Measurements from ENCODE around the gene EHMT1.

EHMT1 gene

DNA sequence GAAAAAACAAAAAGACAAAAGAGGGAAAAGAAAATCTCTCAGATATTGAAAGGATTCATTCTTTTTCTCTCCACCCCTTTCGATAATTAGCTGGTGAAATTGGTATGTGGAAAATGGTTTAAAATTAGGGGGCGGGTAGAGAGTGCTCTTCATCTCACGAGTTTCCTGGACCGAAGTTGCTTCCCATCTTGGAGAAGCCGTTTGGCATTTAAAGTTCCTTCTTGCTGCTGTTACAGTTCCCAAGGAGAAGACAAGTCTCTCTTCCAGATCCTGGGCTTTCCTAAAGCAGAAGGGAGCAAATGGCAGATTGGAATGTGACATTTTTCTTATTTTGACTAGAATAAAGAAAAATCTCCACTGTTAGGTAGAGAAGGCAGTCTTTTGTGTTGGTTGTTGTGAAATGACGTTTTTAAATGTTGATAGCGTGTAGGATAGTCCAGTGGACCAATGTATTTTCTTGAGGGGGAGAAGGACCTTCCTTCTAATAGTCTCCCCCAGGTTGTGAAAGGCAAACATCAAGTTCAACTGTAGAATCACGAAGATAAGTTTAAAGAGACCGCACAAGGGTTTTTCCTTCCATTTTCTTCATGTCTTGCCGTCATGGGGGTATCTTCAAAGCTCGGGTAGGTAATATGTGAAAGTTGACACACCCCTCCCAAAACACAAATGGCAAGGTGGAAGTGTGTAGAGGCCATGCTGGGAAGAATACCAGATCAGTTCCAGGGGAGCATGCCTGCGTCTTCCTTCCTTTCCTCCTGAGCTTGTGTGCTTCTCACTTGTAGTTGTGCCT lies 77.5 kb downstream of the EHMT1 start:
- no peaks in the 10 kb centered on the region for H3K36me3 ChIP-seq (replicated peaks)

DNA sequence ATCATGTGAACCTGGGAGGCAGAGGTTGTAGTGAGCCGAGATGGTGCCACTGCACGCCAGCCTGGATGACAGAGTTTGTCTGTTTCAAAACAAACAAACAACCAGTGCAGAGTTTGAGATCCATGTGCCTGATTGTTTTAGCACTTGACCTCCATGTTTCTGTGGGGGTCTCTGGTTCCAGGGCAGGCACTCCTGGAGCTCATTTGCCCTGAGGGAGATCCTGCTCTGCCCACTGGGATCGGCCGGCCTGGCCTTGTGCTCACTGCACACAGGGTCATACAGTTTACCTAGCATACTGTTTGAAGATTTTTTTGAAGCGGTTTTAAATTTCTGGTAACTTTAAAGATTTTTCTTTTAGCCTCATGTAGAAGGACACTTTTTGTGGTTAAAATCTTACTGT lies 78.4 kb downstream of the EHMT1 start:
- Histone ChIP-seq H3K4me3 (no peak overlapping the region), H3K9me3 (peaks cover 1% of the 10 kb centered on the region), H3K27me3 (ENCODE audit: low read depth) (no peaks in the 10 kb centered on the region), H3K4me1 (peaks cover 2% of the 10 kb centered on the region; the same call in 1 of the 2 replicates), H3K36me3 (replicated peaks) (no peaks in the 10 kb centered on the region)
- in situ Hi-C loops (cut with MboI; ENCODE audit: low sequenced_read_pairs) = no loop called here
- no peak for DNase-seq (ENCODE audit: low spot score in 2 of 2)

More for the DNA sequence above, 77.5 kb downstream of the EHMT1 start:
- no peak for DNase-seq (ENCODE audit: low spot score in 2 of 2)
- H3K9me3 ChIP-seq = no peaks in the 10 kb centered on the region
- in situ Hi-C loops (cut with MboI; ENCODE audit: low sequenced_read_pairs) = no loop called here
- no peaks in the 10 kb centered on the region for H3K27me3 ChIP-seq (ENCODE audit: low read depth)
- no peak overlapping the region for H3K4me3 ChIP-seq
- peaks cover 2% of the 10 kb centered on the region; the same call in 1 of the 2 replicates for H3K4me1 ChIP-seq

DNA sequence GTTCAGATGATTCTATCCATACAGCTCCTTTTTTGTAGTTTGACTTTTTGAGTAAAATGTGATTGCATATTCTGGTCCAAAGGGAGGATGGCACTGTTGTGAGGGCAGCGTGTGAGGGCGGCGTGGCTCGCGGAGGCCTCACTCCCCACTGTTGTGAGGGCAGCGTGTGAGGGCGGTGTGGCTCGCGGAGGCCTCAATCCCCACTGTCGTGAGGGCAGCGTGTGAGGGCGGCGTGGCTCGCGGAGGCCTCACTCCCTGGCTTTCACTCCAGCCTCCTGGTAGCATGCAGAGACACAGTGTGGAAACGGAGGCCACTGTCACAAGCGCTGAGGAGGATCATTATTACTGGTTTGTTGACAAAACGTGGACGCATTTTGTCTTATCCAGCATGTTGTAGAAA lies 79.0 kb downstream of the EHMT1 start:
- in situ Hi-C loops (cut with MboI; ENCODE audit: low sequenced_read_pairs) = no loop called here
- Histone ChIP-seq H3K36me3 (replicated peaks) (no peaks in the 10 kb centered on the region), H3K9me3 (peaks cover 8% of the 10 kb centered on the region), H3K4me1 (peaks cover 2% of the 10 kb centered on the region; the same call in 1 of the 2 replicates), H3K27me3 (ENCODE audit: low read depth) (no peaks in the 10 kb centered on the region), H3K4me3 (no peak overlapping the region)
- DNase-seq (ENCODE audit: low spot score in 2 of 2) = no peak

DNA sequence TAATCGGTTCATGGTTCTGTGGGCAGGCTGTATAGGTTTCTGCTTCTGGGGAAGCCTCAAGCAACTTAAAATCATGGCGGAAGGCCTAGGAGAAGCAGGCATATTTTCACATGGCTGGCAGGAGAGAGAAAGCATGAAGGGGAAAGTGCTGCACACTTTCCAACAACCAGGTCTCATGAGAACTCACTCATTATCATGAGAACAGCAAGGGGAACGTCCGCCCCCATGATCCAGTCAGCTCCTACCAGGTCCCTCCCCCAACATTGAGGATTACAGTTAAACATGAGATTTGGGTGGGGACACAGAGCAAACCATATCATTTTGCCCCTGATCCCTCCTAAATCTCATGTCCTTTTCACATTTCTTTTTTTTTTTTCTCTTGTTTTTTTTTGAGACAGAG lies 82.1 kb downstream of the EHMT1 start:
- no peak overlapping the region for H3K4me3 ChIP-seq
- no peaks in the 10 kb centered on the region; the same call in 1 of the 2 replicates for H3K36me3 ChIP-seq (replicated peaks)
- DNase-seq (ENCODE audit: low spot score in 2 of 2) = no peak
- peaks cover 10% of the 10 kb centered on the region for H3K9me3 ChIP-seq
- H3K4me1 ChIP-seq = peaks cover 2% of the 10 kb centered on the region; the same call in 1 of the 2 replicates
- H3K27me3 ChIP-seq (ENCODE audit: low read depth) = no peaks in the 10 kb centered on the region
- in situ Hi-C loops (cut with MboI; ENCODE audit: low sequenced_read_pairs) = no loop called here

DNA sequence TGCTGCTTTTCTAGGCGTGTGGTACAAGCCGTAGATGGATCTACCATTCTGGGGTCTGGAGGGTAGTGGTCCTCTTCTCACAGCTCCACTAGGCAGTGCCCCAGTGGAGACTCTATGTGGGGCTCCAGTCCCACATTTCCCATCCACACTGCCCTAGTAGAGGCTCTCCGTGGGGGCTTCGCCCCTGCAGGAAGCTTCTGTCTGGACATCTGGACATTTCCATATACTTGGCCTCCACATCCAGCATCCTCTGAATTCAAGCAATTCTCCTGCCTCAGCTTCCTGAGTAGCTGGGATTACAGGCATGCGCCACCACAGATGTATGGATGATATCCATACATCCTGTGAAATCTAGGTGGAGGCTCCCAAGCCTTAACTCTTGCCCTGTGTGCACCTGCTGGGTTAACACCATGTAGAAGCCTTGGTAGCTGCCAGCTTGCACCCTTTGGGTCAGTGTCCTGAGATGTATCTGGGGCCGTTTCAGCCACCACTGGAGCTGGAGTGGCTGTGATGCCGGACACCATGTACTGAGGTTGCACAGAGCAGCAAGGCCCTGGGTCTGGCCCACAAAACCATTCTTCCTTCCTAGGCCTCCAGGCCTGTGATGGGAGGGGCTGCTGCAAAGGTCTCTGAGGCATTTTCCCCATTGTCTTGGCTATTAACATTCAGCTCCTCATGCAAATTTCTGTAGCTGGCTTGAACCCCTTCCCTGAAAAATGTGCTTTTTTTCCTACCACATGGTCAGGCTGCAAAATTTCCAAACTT lies 84.0 kb downstream of the EHMT1 start:
- Histone ChIP-seq H3K4me3 (no peak overlapping the region), H3K9me3 (peaks cover 10% of the 10 kb centered on the region), H3K4me1 (peaks cover 2% of the 10 kb centered on the region; the same call in 1 of the 2 replicates), H3K27me3 (ENCODE audit: low read depth) (no peaks in the 10 kb centered on the region), H3K36me3 (replicated peaks) (no peaks in the 10 kb centered on the region; the same call in 1 of the 2 replicates)
- DNase-seq (ENCODE audit: low spot score in 2 of 2) = no peak
- in situ Hi-C loops (cut with MboI; ENCODE audit: low sequenced_read_pairs) = no loop called here

DNA sequence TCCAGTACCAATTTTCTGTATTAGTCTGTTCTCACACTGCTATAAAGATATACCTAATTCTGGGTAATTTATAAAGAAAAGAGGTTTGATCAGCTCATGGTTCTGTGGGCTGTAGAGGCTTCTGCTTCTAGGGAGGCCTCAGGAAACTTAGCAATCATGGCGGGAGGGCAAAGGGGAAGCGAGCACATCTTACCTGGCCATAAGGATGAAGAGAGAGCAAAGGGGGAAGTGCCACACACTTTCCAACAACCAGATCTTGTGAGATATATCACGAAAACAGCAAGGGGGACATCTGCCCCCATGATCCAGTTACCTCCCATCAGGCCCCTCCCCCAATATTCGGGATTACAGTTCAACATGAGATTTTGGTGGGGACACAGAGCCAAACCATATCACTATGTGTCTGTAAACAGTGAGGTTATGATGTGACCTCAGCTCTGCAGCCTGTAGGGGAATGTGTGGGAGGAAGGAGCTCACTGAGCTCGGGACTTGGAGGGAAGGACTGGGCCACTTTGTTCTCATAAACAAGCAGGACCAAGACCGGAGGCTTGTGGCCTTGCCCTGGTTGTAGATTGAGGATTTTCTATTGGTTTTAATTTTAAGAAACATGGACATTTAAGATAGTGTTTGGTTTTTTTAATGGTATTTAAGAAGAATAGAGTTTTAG lies 85.2 kb downstream of the EHMT1 start:
- Histone ChIP-seq H3K4me1 (no peaks in the 10 kb centered on the region), H3K27me3 (ENCODE audit: low read depth) (no peaks in the 10 kb centered on the region), H3K4me3 (no peak overlapping the region), H3K9me3 (peaks cover 10% of the 10 kb centered on the region), H3K36me3 (replicated peaks) (no peaks in the 10 kb centered on the region; the same call in 1 of the 2 replicates)
- DNase-seq (ENCODE audit: low spot score in 2 of 2) = no peak
- in situ Hi-C loops (cut with MboI; ENCODE audit: low sequenced_read_pairs) = no loop called here

DNA sequence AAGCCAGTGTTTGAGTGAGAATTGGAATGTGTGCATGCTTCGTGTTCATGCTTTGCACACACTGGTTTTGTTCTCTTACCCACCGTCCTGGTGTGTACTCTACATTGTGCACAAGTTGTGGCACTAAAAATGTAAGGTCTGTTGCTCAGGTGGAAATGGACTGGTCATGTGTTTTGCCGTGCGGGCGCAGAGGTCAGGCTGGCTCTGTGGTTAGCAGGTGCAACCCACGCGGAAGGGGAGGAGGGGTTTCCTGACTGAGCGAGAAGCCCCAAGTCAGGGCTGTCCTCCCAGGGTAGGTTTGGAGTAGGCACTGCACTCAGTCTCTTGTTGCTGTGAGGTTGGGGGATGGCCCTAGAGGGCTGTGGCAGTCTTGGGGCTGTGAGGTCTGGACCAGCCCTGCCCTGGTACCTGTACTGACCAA lies 86.6 kb downstream of the EHMT1 start:
- in situ Hi-C loops (cut with MboI; ENCODE audit: low sequenced_read_pairs) = no loop called here
- Histone ChIP-seq H3K4me1 (no peaks in the 10 kb centered on the region), H3K9me3 (peaks cover 10% of the 10 kb centered on the region), H3K4me3 (no peak overlapping the region), H3K27me3 (ENCODE audit: low read depth) (no peaks in the 10 kb centered on the region), H3K36me3 (replicated peaks) (no peaks in the 10 kb centered on the region; the same call in 1 of the 2 replicates)
- no peak for DNase-seq (ENCODE audit: low spot score in 2 of 2)

DNA sequence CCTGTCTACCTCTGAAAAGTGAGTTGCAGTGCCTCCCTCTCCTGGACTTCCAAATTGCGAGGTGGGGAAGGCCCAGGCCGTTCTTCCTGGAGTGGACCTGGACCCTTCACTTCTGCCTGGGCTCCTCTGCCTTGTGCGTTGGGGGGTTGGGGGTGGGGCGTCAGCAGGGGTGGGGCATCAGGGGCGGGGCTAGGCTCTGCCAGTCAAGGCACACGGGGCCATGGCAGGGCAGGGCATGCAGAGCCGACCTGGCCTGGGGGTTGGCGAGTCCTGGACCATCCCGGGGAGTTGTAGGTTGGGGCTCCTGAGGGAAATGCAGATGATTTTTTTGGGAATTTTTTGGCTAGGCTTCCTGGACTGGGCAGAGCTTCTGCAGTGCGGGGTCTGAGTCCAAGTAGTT lies 87.1 kb downstream of the EHMT1 start:
- H3K4me1 ChIP-seq = no peaks in the 10 kb centered on the region
- H3K36me3 ChIP-seq (replicated peaks) = no peaks in the 10 kb centered on the region; the same call in none of the 2 replicates
- no peaks in the 10 kb centered on the region for H3K27me3 ChIP-seq (ENCODE audit: low read depth)
- in situ Hi-C loops (cut with MboI; ENCODE audit: low sequenced_read_pairs) = no loop called here
- H3K9me3 ChIP-seq = peaks cover 10% of the 10 kb centered on the region
- DNase-seq (ENCODE audit: low spot score in 2 of 2) = no peak
- no peak overlapping the region for H3K4me3 ChIP-seq

DNA sequence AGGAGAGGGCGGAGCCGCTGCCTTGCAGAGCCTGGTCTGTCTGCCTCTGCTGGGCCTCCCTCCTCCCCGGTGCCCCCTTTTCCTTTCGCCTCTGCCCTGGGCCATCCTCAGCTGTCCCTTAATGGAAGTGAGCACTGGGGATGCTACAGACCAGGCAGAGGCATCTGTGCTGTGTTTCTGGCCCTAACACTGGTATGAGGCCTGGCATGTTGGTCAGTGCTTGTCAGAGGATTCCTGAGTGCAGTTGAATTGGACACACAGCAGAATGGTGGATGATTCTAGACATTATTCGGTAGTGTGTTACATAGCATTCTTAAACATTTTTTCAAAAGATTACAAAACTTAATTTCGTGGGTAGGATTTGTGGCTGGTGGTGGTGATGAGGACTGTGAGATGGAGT lies 88.6 kb downstream of the EHMT1 start:
- Histone ChIP-seq H3K36me3 (replicated peaks) (peaks cover 9% of the 10 kb centered on the region), H3K9me3 (peaks cover 7% of the 10 kb centered on the region), H3K27me3 (ENCODE audit: low read depth) (no peaks in the 10 kb centered on the region), H3K4me1 (no peaks in the 10 kb centered on the region), H3K4me3 (no peak overlapping the region)
- no peak for DNase-seq (ENCODE audit: low spot score in 2 of 2)
- in situ Hi-C loops (cut with MboI; ENCODE audit: low sequenced_read_pairs) = no loop called here

DNA sequence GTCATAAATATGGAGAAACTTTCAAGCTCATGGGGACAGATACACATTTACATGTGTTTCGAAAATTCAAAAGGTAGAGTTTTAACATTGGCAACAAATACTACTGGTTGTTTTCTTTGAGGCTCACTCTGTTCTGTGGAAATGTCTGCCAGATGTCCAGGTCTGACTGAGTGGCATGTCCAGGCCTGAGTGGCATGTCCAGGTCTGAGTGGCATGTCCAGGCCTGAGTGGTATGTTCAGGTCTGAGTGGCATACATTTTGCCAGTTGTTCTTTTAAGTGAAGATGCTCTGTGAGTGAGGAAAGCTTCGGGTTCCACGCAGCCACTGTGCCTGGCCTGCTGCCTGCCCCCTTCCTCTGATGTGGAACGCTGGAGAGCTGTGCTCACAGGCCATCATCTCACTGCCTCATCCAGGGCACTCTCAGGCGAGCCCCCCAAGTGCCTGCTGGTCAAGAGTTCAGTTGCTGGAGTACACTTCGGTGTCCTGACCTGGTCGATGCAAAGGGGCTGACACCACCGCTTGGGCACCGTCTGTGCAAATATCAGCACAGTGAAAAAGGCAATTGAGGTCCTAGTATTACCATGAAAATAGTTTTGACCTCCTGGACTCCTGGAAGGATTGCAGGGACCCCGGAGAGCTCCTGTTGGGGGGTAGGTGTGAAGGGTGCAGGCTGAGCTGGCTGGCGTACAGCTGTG lies 89.9 kb downstream of the EHMT1 start:
- H3K9me3 ChIP-seq = no peaks in the 10 kb centered on the region
- peaks cover 9% of the 10 kb centered on the region for H3K36me3 ChIP-seq (replicated peaks)
- no peaks in the 10 kb centered on the region for H3K4me1 ChIP-seq
- H3K4me3 ChIP-seq = no peak overlapping the region
- no peak for DNase-seq (ENCODE audit: low spot score in 2 of 2)
- H3K27me3 ChIP-seq (ENCODE audit: low read depth) = no peaks in the 10 kb centered on the region
- in situ Hi-C loops (cut with MboI; ENCODE audit: low sequenced_read_pairs) = no loop called here

DNA sequence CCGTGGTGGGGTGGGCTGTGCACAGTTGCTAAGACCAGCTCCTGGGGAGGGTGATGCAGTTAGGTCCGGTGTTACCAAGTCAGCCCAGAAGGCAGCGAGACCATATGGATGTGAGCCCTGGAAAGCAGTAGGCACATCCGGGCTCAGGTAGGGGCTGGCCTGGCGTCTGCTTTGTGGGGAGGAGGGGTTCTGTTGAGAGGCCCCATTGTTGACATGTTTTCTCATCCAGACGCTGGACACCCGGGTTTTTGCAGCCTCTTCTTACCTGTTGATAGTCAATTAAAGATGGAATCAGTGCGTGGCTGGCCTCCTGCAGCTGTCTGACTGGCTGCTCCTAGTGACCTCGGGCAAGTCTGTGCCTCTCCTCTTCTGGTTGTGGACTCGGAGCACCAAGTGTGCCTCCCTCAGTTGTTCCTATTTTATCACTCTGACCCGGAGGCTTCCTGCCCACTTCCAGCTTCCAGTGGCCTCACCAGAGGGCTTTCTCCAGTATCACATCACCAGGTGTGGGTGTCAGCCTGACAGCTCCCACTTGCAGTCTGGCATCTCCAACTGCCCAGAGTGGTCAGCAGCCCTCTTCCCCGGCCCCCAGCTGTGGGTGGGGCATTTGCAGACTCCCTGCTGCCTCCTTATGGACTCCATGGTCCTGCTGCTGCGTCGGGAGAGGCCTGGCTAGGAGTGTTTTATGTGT lies 90.8 kb downstream of the EHMT1 start:
- in situ Hi-C loops (cut with MboI; ENCODE audit: low sequenced_read_pairs) = no loop called here
- no peaks in the 10 kb centered on the region for H3K4me1 ChIP-seq
- H3K4me3 ChIP-seq = no peak overlapping the region
- H3K27me3 ChIP-seq (ENCODE audit: low read depth) = no peaks in the 10 kb centered on the region
- no peak for DNase-seq (ENCODE audit: low spot score in 2 of 2)
- peaks cover 9% of the 10 kb centered on the region for H3K36me3 ChIP-seq (replicated peaks)
- H3K9me3 ChIP-seq = no peaks in the 10 kb centered on the region

DNA sequence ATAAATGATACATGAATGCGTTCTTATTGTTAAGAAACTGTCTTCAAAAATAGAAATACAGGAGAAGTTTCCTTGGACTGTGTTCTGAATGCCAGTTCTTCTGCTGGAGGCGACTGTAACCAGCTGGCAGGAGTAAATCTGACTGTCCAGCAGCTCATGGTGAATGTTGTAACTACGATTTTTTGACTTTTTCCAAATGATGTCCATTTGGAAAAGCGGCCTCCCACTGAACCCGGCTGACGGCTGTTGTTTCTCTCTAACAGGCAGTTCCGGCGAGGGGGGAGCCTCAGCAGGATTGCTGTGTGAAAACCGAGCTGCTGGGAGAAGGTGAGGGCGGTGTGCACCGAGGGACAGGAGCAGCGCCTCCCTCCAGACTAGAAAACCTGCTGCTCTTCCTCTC lies 91.9 kb downstream of the EHMT1 start:
- DNase-seq (ENCODE audit: low spot score in 2 of 2) = no peak
- Histone ChIP-seq H3K4me3 (no peak overlapping the region), H3K27me3 (ENCODE audit: low read depth) (no peaks in the 10 kb centered on the region), H3K4me1 (no peaks in the 10 kb centered on the region), H3K36me3 (replicated peaks) (peaks cover 17% of the 10 kb centered on the region), H3K9me3 (no peaks in the 10 kb centered on the region)
- in situ Hi-C loops (cut with MboI; ENCODE audit: low sequenced_read_pairs) = no loop called here

DNA sequence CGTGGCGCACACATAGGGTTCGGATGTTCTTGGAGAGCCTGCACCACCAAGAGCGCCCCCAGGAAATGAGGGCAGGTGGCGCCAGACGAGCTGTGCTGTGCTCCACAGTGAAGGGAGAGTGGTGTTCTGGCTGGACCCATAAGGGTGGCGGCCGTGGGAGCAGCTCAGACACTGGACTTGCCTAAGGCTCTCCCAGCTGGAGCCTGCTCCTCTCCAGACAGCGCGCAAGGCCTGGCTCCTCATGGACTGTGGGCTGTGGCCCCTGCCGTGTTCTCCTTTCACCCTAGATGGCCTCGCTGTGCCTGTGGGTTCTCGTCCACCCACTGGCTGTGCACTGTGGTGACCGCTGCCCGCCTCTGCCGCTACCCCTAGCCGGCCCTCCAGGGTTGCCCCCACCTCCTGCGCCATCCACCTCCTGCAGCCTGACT lies 92.9 kb downstream of the EHMT1 start:
- in situ Hi-C loops (cut with MboI; ENCODE audit: low sequenced_read_pairs) = no loop called here
- no peak for DNase-seq (ENCODE audit: low spot score in 2 of 2)
- Histone ChIP-seq H3K36me3 (replicated peaks) (peaks cover 18% of the 10 kb centered on the region), H3K4me3 (no peak overlapping the region), H3K4me1 (no peaks in the 10 kb centered on the region), H3K27me3 (ENCODE audit: low read depth) (no peaks in the 10 kb centered on the region), H3K9me3 (no peaks in the 10 kb centered on the region)
